HPDE6-E6E7 (cell line): ENCODE results near the gene VTN.

Experiments used
- DNase-seq: peaks from one replicate; pipeline ENCODE4 v3.0.0; 2011; ENCODE audit warnings: missing footprints; ENCODE audit errors: extremely low spot score

Gene VTN

GRCh38 chr17:28368915-28369683, 1.0 kb downstream of the VTN start:
- no peak for DNase-seq

GRCh38 chr17:28368306-28368831, 1.7 kb downstream of the VTN start:
- no peak for DNase-seq

GRCh38 chr17:28367641-28368305, 2.3 kb downstream of the VTN start:
- DNase-seq: no peak

GRCh38 chr17:28366605-28367004, 3.5 kb downstream of the VTN start:
- DNase-seq: no peak

- DNase-seq: no peak
Observed at GRCh38 chr17:28365487-28365886, 4.6 kb downstream of the VTN start.

- DNase-seq: no peak
Observed at GRCh38 chr17:28364665-28365363, 5.3 kb downstream of the VTN start, which contains the start of gene SEBOX. Gene SEBOX (minus strand): TSS chr17:28365199. CDS start chr17:28365151, 48 bp downstream.

- DNase-seq: no peak
Observed at GRCh38 chr17:28363776-28364650, 6.1 kb downstream of the VTN start.

- no peak for DNase-seq
Observed at GRCh38 chr17:28363186-28363585, 6.9 kb downstream of the VTN start.

GRCh38 chr17:28357901-28358197, 12.3 kb downstream of the VTN start:
- DNase-seq: no peak

GRCh38 chr17:28357061-28357900, 12.8 kb downstream of the VTN start, which contains the start of gene POLDIP2:
Gene POLDIP2 (minus strand): TSS chr17:28357527. CDS start chr17:28357448, 79 bp downstream.
- peak; percentile 91 for DNase-seq

- DNase-seq: no peak
Observed at GRCh38 chr17:28350271-28350670, 19.8 kb downstream of the VTN start.

- no peak for DNase-seq
Observed at GRCh38 chr17:28348979-28349378, 21.1 kb downstream of the VTN start.

- DNase-seq: peak; percentile 84
Observed at GRCh38 chr17:28347261-28347891, 22.7 kb downstream of the VTN start.

- no peak for DNase-seq
Observed at GRCh38 chr17:28346746-28347246, 23.3 kb downstream of the VTN start.

GRCh38 chr17:28346199-28346580, 23.9 kb downstream of the VTN start:
- no peak for DNase-seq

GRCh38 chr17:28345419-28346198, 24.5 kb downstream of the VTN start:
- DNase-seq: no peak

- DNase-seq: no peak
Observed at GRCh38 chr17:28344435-28344901, 25.6 kb downstream of the VTN start.

- DNase-seq: no peak
Observed at GRCh38 chr17:28344011-28344410, 26.1 kb downstream of the VTN start.

GRCh38 chr17:28343491-28343932, 26.6 kb downstream of the VTN start:
- no peak for DNase-seq
